IMR-90 (cell line): ENCODE results near the gene LONP2. TPM values are rescaled to one million over a fixed set of nuclear protein-coding genes. Genes with fewer than 3 reads are reported as not detected.

Experiments
- ATAC-seq: fragments of 200-7000 bp; cut with Tn5 transposase; 2 replicates; pipeline ENCODE4 v1.9.1; 2020; ENCODE audit warnings: low read depth, mild to moderate bottlenecking, moderate library complexity
- BruUV-seq: library from RNA; stranded (reverse); fragments of 400-500 nt; replicated peaks from 2 replicates; lab custom pipeline; 2021; lab: Mats Ljungman, UMichigan
- CTCF ChIA-PET: fragments of 300-600 bp; formaldehyde crosslinking; extraction: SDS; loops from one replicate; lab custom pipeline; 2021; ENCODE audit warnings: antibody characterized with exemption; lab: Yijun Ruan, JAX
- POLR2A ChIA-PET: fragments of 300-600 bp; sonication (Branson Sonifier 250); formaldehyde crosslinking; loops from one replicate; lab custom pipeline; 2022; ENCODE audit warnings: antibody characterized with exemption; ENCODE audit not compliant: unreplicated experiment; lab: Charles Lee
- DNase-seq: peaks from one replicate; pipeline ENCODE4 v3.0.0; 2013
- H2AFZ ChIP-seq: replicated peaks from 2 replicates; pipeline ENCODE3; 2013; ENCODE audit warnings: low read length, mild to moderate bottlenecking; ENCODE audit not compliant: poor library complexity
- H2AK5ac ChIP-seq: 2 replicates; pipeline ENCODE4 v1.6.1; 2013; ENCODE audit warnings: low read depth, low read length, inconsistent platforms
- H2AK9ac ChIP-seq: replicated peaks from 2 replicates; pipeline ENCODE3; 2013; ENCODE audit warnings: mild to moderate bottlenecking, low read depth, low read length, moderate library complexity; ENCODE audit not compliant: poor library complexity
- H2BK120ac ChIP-seq: 2 replicates; pipeline ENCODE4 v1.6.1; 2013; ENCODE audit warnings: low read depth, low read length, inconsistent platforms
- H2BK15ac ChIP-seq: 3 replicates; pipeline ENCODE4 v1.6.1; 2013; ENCODE audit warnings: low read depth, low read length, inconsistent platforms
- H2BK20ac ChIP-seq: 2 replicates; pipeline ENCODE4 v1.6.1; 2013; ENCODE audit warnings: low read depth, mild to moderate bottlenecking, inconsistent platforms, low read length, moderate library complexity
- H2BK5ac ChIP-seq: 2 replicates; pipeline ENCODE4 v1.6.1; 2013; ENCODE audit warnings: mild to moderate bottlenecking, low read depth, low read length, inconsistent platforms; ENCODE audit not compliant: poor library complexity, severe bottlenecking
- H3K14ac ChIP-seq: replicated peaks from 2 replicates; pipeline ENCODE4 v1.6.1; 2013; ENCODE audit warnings: low read depth, low read length, inconsistent platforms
- H3K18ac ChIP-seq: 2 replicates; pipeline ENCODE4 v1.6.1; 2013; ENCODE audit warnings: low read depth, low read length, control low read depth
- H3K23ac ChIP-seq: 2 replicates; pipeline ENCODE4 v1.6.1; 2013; ENCODE audit warnings: low read depth, low read length, inconsistent platforms
- H3K27ac ChIP-seq: 2 replicates; pipeline ENCODE4 v1.5.1; 2013; ENCODE audit warnings: mild to moderate bottlenecking, control low read depth, low read length; ENCODE audit not compliant: insufficient read depth
- H3K27me3 ChIP-seq: 2 replicates; pipeline ENCODE4 v1.6.1; 2013; ENCODE audit warnings: low read length; ENCODE audit not compliant: control insufficient read depth, insufficient read depth
- H3K36me3 ChIP-seq: 2 replicates; pipeline ENCODE4 v1.6.1; 2013; ENCODE audit warnings: low read length, mixed read lengths; ENCODE audit not compliant: control insufficient read depth, insufficient read depth
- H3K4ac ChIP-seq: 2 replicates; pipeline ENCODE4 v1.6.1; 2013; ENCODE audit warnings: low read depth, low read length, inconsistent platforms
- H3K4me1 ChIP-seq: 2 replicates; pipeline ENCODE4 v1.6.1; 2013; ENCODE audit warnings: low read length, mixed read lengths; ENCODE audit not compliant: control insufficient read depth, insufficient read depth
- H3K4me2 ChIP-seq: 2 replicates; pipeline ENCODE4 v1.6.1; 2013; ENCODE audit warnings: low read depth, mild to moderate bottlenecking, control low read depth, low read length, moderate library complexity
- H3K4me3 ChIP-seq: 2 replicates; pipeline ENCODE4 v1.5.1; 2013; ENCODE audit warnings: low read depth, mild to moderate bottlenecking, control low read depth, low read length, moderate library complexity; ENCODE audit not compliant: insufficient read depth
- H3K56ac ChIP-seq: 2 replicates; pipeline ENCODE4 v1.6.1; 2013; ENCODE audit warnings: low read length, inconsistent platforms; ENCODE audit not compliant: insufficient read depth; ENCODE audit errors: extremely low read depth
- H3K79me1 ChIP-seq, 2 experiments: 2 replicates each; pipeline ENCODE4 v1.6.1; 2013; ENCODE audit warnings: low read length in 2 of 2, inconsistent platforms in 1 of 2, low read depth in 1 of 2
- H3K9ac ChIP-seq: 2 replicates; pipeline ENCODE4 v1.6.1; 2013; ENCODE audit warnings: low read depth, low read length, control low read depth
- H3K9me1 ChIP-seq: 2 replicates; pipeline ENCODE4 v1.6.1; 2013; ENCODE audit warnings: low read length, inconsistent platforms; ENCODE audit not compliant: insufficient read depth
- H3K9me3 ChIP-seq: 2 replicates; pipeline ENCODE4 v1.6.1; 2013; ENCODE audit warnings: low read length; ENCODE audit not compliant: control insufficient read depth, insufficient read depth
- H4K20me1 ChIP-seq: 2 replicates; pipeline ENCODE4 v1.6.1; 2013; ENCODE audit warnings: low read length, inconsistent platforms; ENCODE audit not compliant: insufficient read depth
- H4K5ac ChIP-seq: 2 replicates; pipeline ENCODE4 v1.6.1; 2013; ENCODE audit warnings: mild to moderate bottlenecking, low read depth, low read length, control low read depth
- H4K8ac ChIP-seq, 2 experiments: 2 replicates each; pipeline ENCODE4 v1.6.1; 2013; ENCODE audit warnings: low read depth in 2 of 2, low read length in 2 of 2, control low read depth in 1 of 2, inconsistent platforms in 1 of 2
- H4K91ac ChIP-seq: 2 replicates; pipeline ENCODE4 v1.6.1; 2013; ENCODE audit warnings: low read depth, low read length, inconsistent platforms; ENCODE audit not compliant: insufficient read depth
- BHLHE40 ChIP-seq: fragments of 150-350 bp; IDR thresholded peaks from 2 replicates; pipeline ENCODE4 v1.6.1; 2016; ENCODE audit warnings: mild to moderate bottlenecking, low read depth, low read length
- CEBPB ChIP-seq: IDR thresholded peaks from 2 replicates; pipeline ENCODE4 v1.6.1; 2012; ENCODE audit warnings: low read depth, low read length, improper control_type of control experiment
- CHD1 ChIP-seq: IDR thresholded peaks from 2 replicates; pipeline ENCODE4 v1.6.1; 2012; ENCODE audit warnings: low read depth, low read length, improper control_type of control experiment
- FOS ChIP-seq: fragments of 150-350 bp; IDR thresholded peaks from 2 replicates; pipeline ENCODE4 v1.6.1; 2016; ENCODE audit warnings: low read depth, low read length
- MAFK ChIP-seq: IDR thresholded peaks from 2 replicates; pipeline ENCODE4 v1.6.1; 2012; ENCODE audit warnings: low read depth, low read length, improper control_type of control experiment
- MAZ ChIP-seq: IDR thresholded peaks from 2 replicates; pipeline ENCODE4 v1.6.1; 2012; ENCODE audit warnings: low read depth, mild to moderate bottlenecking, low read length, improper control_type of control experiment, moderate library complexity, borderline replicate concordance
- MXI1 ChIP-seq: IDR thresholded peaks from 2 replicates; pipeline ENCODE4 v1.6.1; 2012; ENCODE audit warnings: low read depth, mild to moderate bottlenecking, low read length, moderate library complexity, borderline replicate concordance
- NFE2L2 ChIP-seq: fragments of 150-350 bp; IDR thresholded peaks from 2 replicates; pipeline ENCODE4 v1.6.1; 2016; ENCODE audit warnings: low read depth, mild to moderate bottlenecking, low read length
- POLR2A ChIP-seq: IDR thresholded peaks from 2 replicates; pipeline ENCODE4 v1.6.1; 2012; ENCODE audit warnings: mild to moderate bottlenecking, low read depth, low read length
- RAD21 ChIP-seq: IDR thresholded peaks from 2 replicates; pipeline ENCODE4 v1.6.1; 2012; ENCODE audit warnings: low read length, improper control_type of control experiment
- RCOR1 ChIP-seq: IDR thresholded peaks from 2 replicates; pipeline ENCODE4 v1.6.1; 2012; ENCODE audit warnings: mild to moderate bottlenecking, low read length, improper control_type of control experiment; ENCODE audit not compliant: insufficient replicate concordance
- RFX5 ChIP-seq: IDR thresholded peaks from 2 replicates; pipeline ENCODE4 v1.8.0; 2012; ENCODE audit warnings: low read depth, mild to moderate bottlenecking, low read length, moderate library complexity
- SMC3 ChIP-seq: fragments of 150-350 bp; IDR thresholded peaks from 2 replicates; pipeline ENCODE4 v1.6.1; 2016; ENCODE audit warnings: low read depth, mild to moderate bottlenecking, antibody characterized with exemption, low read length, moderate library complexity
- WGBS, 2 experiments: methylation state at CpG; one replicate each; pipeline versions ENCODE4 v1.1.5 to v1.1.7; 2013; ENCODE audit warnings: missing lambda C conversion rate in 2 of 2; ENCODE audit not compliant: insufficient read length in 1 of 2; ENCODE audit errors: extremely low coverage in 2 of 2; 5-methylcytosine and 5-hydroxymethylcytosine counted together
- dilution Hi-C: fragments of 300-500 bp; cut with HindIII; formaldehyde crosslinking; loops from one replicate; pipeline ENCODE4 v1.14.3; 2018; ENCODE audit warnings: low sequenced_read_pairs; ENCODE audit not compliant: unreplicated experiment
- in situ Hi-C: fragments of 300-500 bp; cut with MboI; formaldehyde crosslinking; loops from 3 replicates; pipeline ENCODE4 v1.14.3; 2019; ENCODE audit warnings: low sequenced_read_pairs, inconsistent platforms, mixed read lengths
- intact Hi-C: fragments of 100-400 bp; cut with micrococcal nuclease; formaldehyde crosslinking; loops from 2 replicates; pipeline ENCODE4 v1.10.0; 2022
- polyA plus RNA-seq, 3 experiments: library from polyadenylated mRNA; depleted of rRNA; stranded (reverse); fragments of >200 nt; gene quantifications; 2 replicates each; pipeline ENCODE4 v1.2.3, GENCODE V29; 2012; ENCODE audit warnings: low replicate concordance in 1 of 3
- total RNA-seq: library from RNA; depleted of rRNA; stranded (reverse); fragments of >200 nt; gene quantifications from 2 replicates; pipeline ENCODE4 v1.2.3, GENCODE V29; 2012
- TF ChIP-seq, protein P1 (sequence below): fragments of 150-350 bp; IDR thresholded peaks from 2 replicates; pipeline ENCODE4 v1.6.1; 2016; ENCODE audit warnings: low read depth, mild to moderate bottlenecking, low read length, moderate library complexity, borderline replicate concordance
- TF ChIP-seq, protein P2 (sequence below): fragments of 150-350 bp; IDR thresholded peaks from 2 replicates; pipeline ENCODE4 v1.6.1; 2017; ENCODE audit warnings: mild to moderate bottlenecking, antibody characterized with exemption, low read length, low read depth
- TF ChIP-seq, protein P3 (sequence below): conservative IDR thresholded peaks from 2 replicates; pipeline ENCODE4 v1.5.1; 2012; ENCODE audit warnings: mild to moderate bottlenecking, low read depth, low read length, improper control_type of control experiment

The LONP2 gene
- total and polyA plus RNA-seq, 2 of the 4 experiments (the other 2 are of a cell fraction), result 31.5 to 90.9 TPM

DNA sequence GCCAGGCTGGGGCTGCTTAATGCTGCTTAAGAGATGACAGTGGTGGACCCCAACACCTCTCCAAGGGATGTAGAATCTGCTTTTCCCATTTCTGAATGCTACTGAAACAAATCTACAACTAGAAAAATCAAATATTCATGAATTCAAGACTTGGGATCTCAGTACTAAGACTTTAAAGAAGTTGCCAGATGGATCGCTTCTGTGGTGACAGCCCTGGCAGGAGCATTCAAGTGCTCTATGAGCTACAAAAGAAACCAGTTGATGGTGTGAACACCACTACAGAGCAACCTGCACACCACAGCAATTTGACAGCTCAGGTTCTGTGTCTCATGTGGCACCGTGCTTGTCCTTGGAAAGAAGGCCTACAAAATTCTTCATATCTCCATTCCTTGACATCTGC, 98.5 kb downstream of the LONP2 start:
- Histone ChIP-seq H3K14ac (no peak overlapping the region), H3K4ac (no peak overlapping the region), H3K4me1 (no peaks in the 10 kb centered on the region), H4K91ac (no peak overlapping the region), H3K9ac (no peak overlapping the region), H3K23ac (no peak overlapping the region), H3K27me3 (no peaks in the 10 kb centered on the region), H2AK5ac (no peak overlapping the region), H3K18ac (no peak overlapping the region), H4K5ac (no peak overlapping the region), H3K36me3 (peaks cover 15% of the 10 kb centered on the region), H2AFZ (no peak overlapping the region), H3K56ac (no peak overlapping the region), H2BK20ac (no peak overlapping the region), H2BK15ac (no peak overlapping the region), H4K8ac (no peak overlapping the region), H4K20me1 (no peaks in the 10 kb centered on the region), H3K79me1 (peaks cover 23 to 59% of the 10 kb centered on the region in 2 experiments), H3K4me3 (no peak overlapping the region), H3K9me1 (no peaks in the 10 kb centered on the region; the same call in 1 of the 2 replicates), H3K4me2 (no peak overlapping the region), H2AK9ac (no peak overlapping the region), H2BK120ac (no peak overlapping the region), H3K27ac (no peak overlapping the region), H3K9me3 (no peaks in the 10 kb centered on the region), H2BK5ac (no peak overlapping the region)
- ATAC-seq (no peak), DNase-seq (no peak)
- no TSS peak for BruUV-seq
- intact Hi-C loops (no loop called here), dilution Hi-C loops (no loop called here), in situ Hi-C loops (no loop called here)
- ChIA-PET CTCF (no interaction called here), POLR2A (no interaction called here)
- TF ChIP-seq POLR2A, result no peak
- TF ChIP-seq MXI1, result no peak
- TF ChIP-seq RCOR1, result no peak
- TF ChIP-seq CEBPB, result no peak
- TF ChIP-seq BHLHE40, result no peak
- TF ChIP-seq, protein P1, sequence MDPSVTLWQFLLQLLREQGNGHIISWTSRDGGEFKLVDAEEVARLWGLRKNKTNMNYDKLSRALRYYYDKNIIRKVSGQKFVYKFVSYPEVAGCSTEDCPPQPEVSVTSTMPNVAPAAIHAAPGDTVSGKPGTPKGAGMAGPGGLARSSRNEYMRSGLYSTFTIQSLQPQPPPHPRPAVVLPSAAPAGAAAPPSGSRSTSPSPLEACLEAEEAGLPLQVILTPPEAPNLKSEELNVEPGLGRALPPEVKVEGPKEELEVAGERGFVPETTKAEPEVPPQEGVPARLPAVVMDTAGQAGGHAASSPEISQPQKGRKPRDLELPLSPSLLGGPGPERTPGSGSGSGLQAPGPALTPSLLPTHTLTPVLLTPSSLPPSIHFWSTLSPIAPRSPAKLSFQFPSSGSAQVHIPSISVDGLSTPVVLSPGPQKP, result no peak
- no peak for TF ChIP-seq RFX5
- no peak for TF ChIP-seq MAZ
- TF ChIP-seq CHD1, result no peak
- TF ChIP-seq, protein P2, sequence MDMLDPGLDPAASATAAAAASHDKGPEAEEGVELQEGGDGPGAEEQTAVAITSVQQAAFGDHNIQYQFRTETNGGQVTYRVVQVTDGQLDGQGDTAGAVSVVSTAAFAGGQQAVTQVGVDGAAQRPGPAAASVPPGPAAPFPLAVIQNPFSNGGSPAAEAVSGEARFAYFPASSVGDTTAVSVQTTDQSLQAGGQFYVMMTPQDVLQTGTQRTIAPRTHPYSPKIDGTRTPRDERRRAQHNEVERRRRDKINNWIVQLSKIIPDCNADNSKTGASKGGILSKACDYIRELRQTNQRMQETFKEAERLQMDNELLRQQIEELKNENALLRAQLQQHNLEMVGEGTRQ, result no peak
- TF ChIP-seq SMC3, result no peak
- no peak for TF ChIP-seq NFE2L2
- TF ChIP-seq FOS, result no peak
- TF ChIP-seq, protein P3, sequence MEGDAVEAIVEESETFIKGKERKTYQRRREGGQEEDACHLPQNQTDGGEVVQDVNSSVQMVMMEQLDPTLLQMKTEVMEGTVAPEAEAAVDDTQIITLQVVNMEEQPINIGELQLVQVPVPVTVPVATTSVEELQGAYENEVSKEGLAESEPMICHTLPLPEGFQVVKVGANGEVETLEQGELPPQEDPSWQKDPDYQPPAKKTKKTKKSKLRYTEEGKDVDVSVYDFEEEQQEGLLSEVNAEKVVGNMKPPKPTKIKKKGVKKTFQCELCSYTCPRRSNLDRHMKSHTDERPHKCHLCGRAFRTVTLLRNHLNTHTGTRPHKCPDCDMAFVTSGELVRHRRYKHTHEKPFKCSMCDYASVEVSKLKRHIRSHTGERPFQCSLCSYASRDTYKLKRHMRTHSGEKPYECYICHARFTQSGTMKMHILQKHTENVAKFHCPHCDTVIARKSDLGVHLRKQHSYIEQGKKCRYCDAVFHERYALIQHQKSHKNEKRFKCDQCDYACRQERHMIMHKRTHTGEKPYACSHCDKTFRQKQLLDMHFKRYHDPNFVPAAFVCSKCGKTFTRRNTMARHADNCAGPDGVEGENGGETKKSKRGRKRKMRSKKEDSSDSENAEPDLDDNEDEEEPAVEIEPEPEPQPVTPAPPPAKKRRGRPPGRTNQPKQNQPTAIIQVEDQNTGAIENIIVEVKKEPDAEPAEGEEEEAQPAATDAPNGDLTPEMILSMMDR, result no peak
- TF ChIP-seq MAFK, result no peak
- no peak for TF ChIP-seq RAD21
- WGBS, 2 experiments, result 86% methylated on average over 2 of the region's 2 CpGs; no CpG with 5 or more reads in 1 of the 2 experiments
